ENCODE data around the gene NOCT.
A peak's percentile ranks its signal among the peaks of the same experiment; 100 is the strongest.
"Not testable (repeated sequence)": the region's sequence is repeated elsewhere in the genome, so short reads cannot be mapped to it uniquely, and the experiment has no call there.

NOCT gene

GRCh38 chr4:138982754-138983153 lies 32.8 kb upstream of the NOCT start:
- Histone ChIP-seq H3K36me3 (no peaks in the 10 kb centered on the region), H3K4me3 (no peak overlapping the region), H3K27ac (peak overlapping the region; percentile 40 to 42), H3K27me3 (no peaks in the 10 kb centered on the region), H3K4me1 (peaks cover 0 to 7% (median 0%) of the 10 kb centered on the region in 4 donors), H3K9me3 (no peaks in the 10 kb centered on the region)
- TF ChIP-seq, protein P1, sequence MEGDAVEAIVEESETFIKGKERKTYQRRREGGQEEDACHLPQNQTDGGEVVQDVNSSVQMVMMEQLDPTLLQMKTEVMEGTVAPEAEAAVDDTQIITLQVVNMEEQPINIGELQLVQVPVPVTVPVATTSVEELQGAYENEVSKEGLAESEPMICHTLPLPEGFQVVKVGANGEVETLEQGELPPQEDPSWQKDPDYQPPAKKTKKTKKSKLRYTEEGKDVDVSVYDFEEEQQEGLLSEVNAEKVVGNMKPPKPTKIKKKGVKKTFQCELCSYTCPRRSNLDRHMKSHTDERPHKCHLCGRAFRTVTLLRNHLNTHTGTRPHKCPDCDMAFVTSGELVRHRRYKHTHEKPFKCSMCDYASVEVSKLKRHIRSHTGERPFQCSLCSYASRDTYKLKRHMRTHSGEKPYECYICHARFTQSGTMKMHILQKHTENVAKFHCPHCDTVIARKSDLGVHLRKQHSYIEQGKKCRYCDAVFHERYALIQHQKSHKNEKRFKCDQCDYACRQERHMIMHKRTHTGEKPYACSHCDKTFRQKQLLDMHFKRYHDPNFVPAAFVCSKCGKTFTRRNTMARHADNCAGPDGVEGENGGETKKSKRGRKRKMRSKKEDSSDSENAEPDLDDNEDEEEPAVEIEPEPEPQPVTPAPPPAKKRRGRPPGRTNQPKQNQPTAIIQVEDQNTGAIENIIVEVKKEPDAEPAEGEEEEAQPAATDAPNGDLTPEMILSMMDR (IDR thresholded peaks at IDR 0.05), result no peak
- intact Hi-C loops (cut with DNase I; ENCODE audit: low total_unique reads), result no loop called here
- DNase-seq, result no peak

- intact Hi-C loops (cut with DNase I; ENCODE audit: low total_unique reads), result no loop called here
- TF ChIP-seq, protein P1 (IDR thresholded peaks at IDR 0.05), result no peak
- H3K36me3 ChIP-seq, result no peaks in the 10 kb centered on the region
- H3K9me3 ChIP-seq, result no peaks in the 10 kb centered on the region
- H3K4me1 ChIP-seq, result peaks cover 0 to 7% (median 0%) of the 10 kb centered on the region in 4 donors
- H3K27ac ChIP-seq, result no peak overlapping the region
- DNase-seq, result no peak
- H3K4me3 ChIP-seq, result no peak overlapping the region
- no peaks in the 10 kb centered on the region for H3K27me3 ChIP-seq
Observed at GRCh38 chr4:138983690-138984089, 31.9 kb upstream of the NOCT start.

DNA sequence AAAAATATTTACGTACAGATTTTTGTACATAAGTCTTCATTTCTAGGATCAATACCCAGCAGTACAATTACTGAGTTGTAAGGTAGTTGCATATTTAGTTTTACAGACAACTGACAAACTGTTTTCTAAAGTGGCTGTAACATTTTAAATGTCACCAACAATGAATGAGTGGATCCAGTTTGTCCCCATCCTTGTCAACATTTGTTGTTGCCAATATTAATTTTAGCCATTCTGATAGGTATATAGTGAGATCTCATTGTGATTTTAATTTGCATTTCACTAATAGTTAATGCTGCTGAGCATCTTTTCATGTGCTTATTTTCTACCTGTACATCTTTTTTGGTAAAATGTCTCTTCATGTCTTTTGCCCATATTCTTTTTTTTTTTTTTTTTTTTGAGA lies 30.9 kb upstream of the NOCT start:
- Histone ChIP-seq H3K9me3 (no peaks in the 10 kb centered on the region), H3K4me1 (peaks cover 0 to 7% (median 0%) of the 10 kb centered on the region in 4 donors), H3K36me3 (no peaks in the 10 kb centered on the region), H3K27ac (no peak overlapping the region), H3K4me3 (no peak overlapping the region), H3K27me3 (no peaks in the 10 kb centered on the region)
- TF ChIP-seq, protein P1 (IDR thresholded peaks at IDR 0.05), result no peak
- intact Hi-C loops (cut with DNase I; ENCODE audit: low total_unique reads), result no loop called here
- DNase-seq, result no peak

- no peaks in the 10 kb centered on the region for H3K36me3 ChIP-seq
- no peak overlapping the region for H3K4me3 ChIP-seq
- H3K4me1 ChIP-seq, result no peaks in the 10 kb centered on the region
- H3K27ac ChIP-seq, result no peak overlapping the region
- intact Hi-C loops (cut with DNase I; ENCODE audit: low total_unique reads), result no loop called here
- no peaks in the 10 kb centered on the region for H3K27me3 ChIP-seq
- no peak for DNase-seq
- TF ChIP-seq, protein P1 (IDR thresholded peaks at IDR 0.05), result no peak
- no peaks in the 10 kb centered on the region for H3K9me3 ChIP-seq
Observed at GRCh38 chr4:138992676-138993075, 22.9 kb upstream of the NOCT start.

DNA sequence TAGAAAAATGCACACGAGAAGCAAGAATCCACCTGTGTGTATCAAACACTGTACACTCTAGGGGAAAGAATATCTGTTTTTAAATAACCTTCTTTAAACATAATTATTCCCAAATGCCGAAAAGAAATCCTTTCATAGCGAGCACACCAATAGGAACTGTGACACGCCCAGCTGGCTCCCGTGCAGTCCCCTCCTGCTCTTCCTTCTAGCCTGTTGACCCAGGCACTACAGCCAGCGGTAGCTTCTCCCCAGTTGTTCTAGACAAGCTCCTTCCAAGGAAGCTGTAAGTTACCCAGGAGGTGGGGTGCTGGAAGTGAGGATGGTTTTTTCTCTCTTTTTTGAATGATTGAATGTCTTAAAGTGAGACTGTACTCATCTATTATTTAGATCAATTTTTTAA lies 19.5 kb upstream of the NOCT start:
- Histone ChIP-seq H3K36me3 (no peaks in the 10 kb centered on the region), H3K4me1 (no peaks in the 10 kb centered on the region), H3K27ac (no peak overlapping the region), H3K9me3 (no peaks in the 10 kb centered on the region), H3K4me3 (no peak overlapping the region), H3K27me3 (no peaks in the 10 kb centered on the region)
- DNase-seq, result no peak
- intact Hi-C loops (cut with DNase I; ENCODE audit: low total_unique reads), result no loop called here
- TF ChIP-seq, protein P1 (IDR thresholded peaks at IDR 0.05), result no peak

DNA sequence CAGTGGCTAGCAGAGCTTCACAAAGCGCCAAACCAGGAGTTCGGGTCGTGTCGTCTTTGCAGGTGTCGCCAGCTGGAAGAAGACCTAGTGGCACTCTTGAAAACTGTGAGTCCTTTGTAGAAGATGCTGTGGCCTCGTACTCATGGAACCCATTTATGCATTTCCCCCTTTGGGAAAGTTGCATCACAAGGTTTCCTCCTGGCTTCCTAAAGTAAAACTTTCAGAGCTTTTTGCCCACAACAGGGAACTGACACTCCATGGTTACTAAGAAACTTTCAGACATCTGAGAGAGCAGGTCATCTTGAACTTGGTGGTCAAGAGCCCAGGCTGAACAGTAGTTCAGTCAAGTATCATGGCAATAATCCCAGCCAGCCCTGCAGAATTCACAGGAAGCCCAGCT lies 15.9 kb upstream of the NOCT start:
- TF ChIP-seq, protein P1 (IDR thresholded peaks at IDR 0.05), result no peak
- H3K9me3 ChIP-seq, result no peaks in the 10 kb centered on the region
- H3K4me3 ChIP-seq, result no peak overlapping the region
- intact Hi-C loops (cut with DNase I; ENCODE audit: low total_unique reads), result no loop called here
- H3K4me1 ChIP-seq, result no peaks in the 10 kb centered on the region
- H3K27me3 ChIP-seq, result no peaks in the 10 kb centered on the region
- H3K27ac ChIP-seq, result no peak overlapping the region
- H3K36me3 ChIP-seq, result no peaks in the 10 kb centered on the region
- no peak for DNase-seq

- intact Hi-C loops (cut with DNase I; ENCODE audit: low total_unique reads); H3K4me3 ChIP-seq; H3K4me1 ChIP-seq; H3K9me3 ChIP-seq; H3K27me3 ChIP-seq; H3K36me3 ChIP-seq; H3K27ac ChIP-seq; DNase-seq: not testable (repeated sequence)
Observed at GRCh38 chr4:139000134-139000533, 15.4 kb upstream of the NOCT start.

DNA sequence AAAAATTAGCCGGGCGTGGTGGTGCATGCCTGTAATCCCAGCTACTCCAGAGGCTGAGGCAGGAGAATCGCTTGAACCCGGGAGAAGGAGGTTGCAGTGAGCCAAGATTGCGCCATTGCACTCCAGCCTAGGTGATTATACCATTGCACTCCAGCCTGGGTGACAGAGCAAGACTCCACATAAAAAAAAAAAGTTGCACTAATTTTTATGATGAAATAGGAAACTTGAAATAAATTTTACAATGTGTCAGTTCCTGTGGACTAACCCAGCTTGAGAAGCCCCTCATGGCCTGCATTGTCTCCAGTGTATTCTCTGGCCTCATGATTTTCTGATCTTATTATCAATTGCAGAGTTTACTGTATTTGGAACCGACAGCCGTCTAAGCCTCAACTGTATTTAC lies 14.2 kb upstream of the NOCT start:
- H3K4me1 ChIP-seq; intact Hi-C loops (cut with DNase I; ENCODE audit: low total_unique reads): not testable (repeated sequence)

GRCh38 chr4:139003668-139004067 lies 11.9 kb upstream of the NOCT start:
- H3K27ac ChIP-seq; intact Hi-C loops (cut with DNase I; ENCODE audit: low total_unique reads); H3K4me3 ChIP-seq: not testable (repeated sequence)

More for the DNA sequence above, 14.2 kb upstream of the NOCT start:
- not testable (repeated sequence) for H3K27ac ChIP-seq, H3K4me3 ChIP-seq, H3K36me3 ChIP-seq, H3K9me3 ChIP-seq, H3K27me3 ChIP-seq, DNase-seq

More at GRCh38 chr4:139003668-139004067, 11.9 kb upstream of the NOCT start:
- H3K4me1 ChIP-seq, H3K36me3 ChIP-seq, DNase-seq, H3K27me3 ChIP-seq, H3K9me3 ChIP-seq: not testable (repeated sequence)
